Stromal cell of bone marrow (primary cell): ENCODE measurements around the gene ACOXL.
"Not testable (repeated sequence)": the region's sequence is repeated elsewhere in the genome, so short reads cannot be mapped to it uniquely, and the experiment has no call there.

ENCODE experiments used
- DNase-seq: peaks from one replicate; pipeline ENCODE4 v3.0.0-alpha.2; 2012; ENCODE audit warnings: low read depth

ACOXL gene

GRCh38 chr2:111041398-111042202 lies 309.2 kb downstream of the ACOXL start:
- DNase-seq, result no peak

GRCh38 chr2:111042261-111042660 lies 309.9 kb downstream of the ACOXL start:
- DNase-seq, result no peak

- DNase-seq, result no peak
Measured at GRCh38 chr2:111042772-111043771, 310.7 kb downstream of the ACOXL start.

- DNase-seq, result no peak
Measured at GRCh38 chr2:111044066-111044465, 311.7 kb downstream of the ACOXL start.

GRCh38 chr2:111045236-111045635 lies 312.9 kb downstream of the ACOXL start:
- not testable (repeated sequence) for DNase-seq

GRCh38 chr2:111045771-111046444 lies 313.5 kb downstream of the ACOXL start:
- DNase-seq, result no peak

GRCh38 chr2:111046670-111047069 lies 314.3 kb downstream of the ACOXL start:
- no peak for DNase-seq

GRCh38 chr2:111048856-111049768 lies 316.7 kb downstream of the ACOXL start:
- no peak for DNase-seq

GRCh38 chr2:111049792-111050640 lies 317.6 kb downstream of the ACOXL start:
- no peak for DNase-seq

- no peak for DNase-seq
Measured at GRCh38 chr2:111050701-111051376, 318.5 kb downstream of the ACOXL start.

GRCh38 chr2:111052621-111053020 lies 320.2 kb downstream of the ACOXL start:
- no peak for DNase-seq

GRCh38 chr2:111053266-111053665 lies 320.9 kb downstream of the ACOXL start:
- DNase-seq, result no peak

- no peak for DNase-seq
Measured at GRCh38 chr2:111053825-111054515, 321.6 kb downstream of the ACOXL start.

- DNase-seq, result no peak
Measured at GRCh38 chr2:111054791-111055691, 322.7 kb downstream of the ACOXL start.

GRCh38 chr2:111055735-111056134 lies 323.4 kb downstream of the ACOXL start:
- DNase-seq, result no peak

GRCh38 chr2:111057045-111057444 lies 324.7 kb downstream of the ACOXL start:
- DNase-seq, result no peak

- DNase-seq, result no peak
Measured at GRCh38 chr2:111057721-111058120, 325.3 kb downstream of the ACOXL start.

- no peak for DNase-seq
Measured at GRCh38 chr2:111058264-111058663, 325.9 kb downstream of the ACOXL start.
